Muscle of leg (tissue), 11 donors: ENCODE measurements around the gene POP5. TPM values are rescaled to one million over a fixed set of nuclear protein-coding genes. Genes with fewer than 3 reads are reported as not detected.
A peak's percentile ranks its signal among the peaks of the same experiment; 100 is the strongest.
"Not testable (repeated sequence)": the region's sequence is repeated elsewhere in the genome, so short reads cannot be mapped to it uniquely, and the experiment has no call there.

Source experiments
- DNase-seq: peaks from one replicate; pipeline ENCODE4 v3.0.0; 2013
- H3K27ac ChIP-seq: one replicate; pipeline ENCODE4 v1.5.1; 2013; ENCODE audit warnings: mild to moderate bottlenecking, low read length, control low read depth
- H3K27me3 ChIP-seq: one replicate; pipeline ENCODE4 v1.6.1; 2013; ENCODE audit warnings: low read length; ENCODE audit not compliant: control insufficient read depth, insufficient read depth
- H3K36me3 ChIP-seq: one replicate; pipeline ENCODE4 v1.6.1; 2013; ENCODE audit warnings: low read length; ENCODE audit not compliant: control insufficient read depth, insufficient read depth
- H3K4me1 ChIP-seq: one replicate; pipeline ENCODE4 v1.6.1; 2013; ENCODE audit warnings: low read length; ENCODE audit not compliant: control insufficient read depth, insufficient read depth
- H3K4me3 ChIP-seq: one replicate; pipeline ENCODE4 v1.5.1; 2013; ENCODE audit warnings: low read length, control low read depth
- H3K9me3 ChIP-seq: replicated peaks from 2 replicates; pipeline ENCODE4 v1.6.1; 2013; ENCODE audit warnings: low read depth, low read length; ENCODE audit not compliant: control insufficient read depth
- WGBS: methylation state at CpG from one replicate; pipeline ENCODE4 v1.1.5; 2013; ENCODE audit warnings: missing lambda C conversion rate; ENCODE audit not compliant: insufficient coverage; 5-methylcytosine and 5-hydroxymethylcytosine counted together
- polyA plus RNA-seq, 8 donors: library from polyadenylated mRNA; unstranded; fragments of 120-200 nt; gene quantifications; one replicate each; pipeline versions ENCODE4 v1.2.1 to v1.2.3, GENCODE V29; 2013; ENCODE audit warnings: inconsistent platforms in 1 of 8, low replicate concordance in 1 of 8; ENCODE audit not compliant: insufficient read length in 8 of 8, insufficient read depth in 1 of 8
- total RNA-seq: library from RNA; stranded (reverse); fragments of 120-200 nt; gene quantifications from one replicate; pipeline ENCODE4 v1.2.4, GENCODE V29; 2013

Gene POP5
- total and polyA plus RNA-seq, 9 donors, result 22.2 to 31.4 (median 24.9) TPM

GRCh38 chr12:120540445-120540844, 40.8 kb downstream of the POP5 start:
- no peak for DNase-seq
- Histone ChIP-seq H3K9me3 (no peaks in the 10 kb centered on the region), H3K27ac (no peak overlapping the region), H3K27me3 (no peaks in the 10 kb centered on the region), H3K36me3 (peaks cover 20% of the 10 kb centered on the region), H3K4me1 (peaks cover 33% of the 10 kb centered on the region), H3K4me3 (no peak overlapping the region)
- 67% methylated on average over 1 of the region's 3 CpGs for WGBS

- Histone ChIP-seq H3K27ac (peak overlapping the region; percentile 57), H3K4me3 (no peak overlapping the region), H3K36me3 (peaks cover 20% of the 10 kb centered on the region), H3K9me3 (no peaks in the 10 kb centered on the region), H3K4me1 (peaks cover 33% of the 10 kb centered on the region), H3K27me3 (no peaks in the 10 kb centered on the region)
- DNase-seq, result peak; percentile 40
- 40% methylated on average over 1 of the region's 1 CpG for WGBS
These were observed 41.9 kb downstream of the POP5 start for GRCh38 chr12:120539303-120539702.

- Histone ChIP-seq H3K27ac (peak overlapping the region; percentile 84), H3K36me3 (peaks cover 20% of the 10 kb centered on the region), H3K9me3 (no peaks in the 10 kb centered on the region), H3K4me1 (peaks cover 33% of the 10 kb centered on the region), H3K4me3 (no peak overlapping the region), H3K27me3 (no peaks in the 10 kb centered on the region)
- 20% methylated on average over 2 of the region's 6 CpGs for WGBS
- DNase-seq, result peak; percentile 53
These were observed 42.7 kb downstream of the POP5 start for GRCh38 chr12:120538281-120539156.

- Histone ChIP-seq H3K27ac (peak overlapping the region; percentile 84), H3K36me3 (peaks cover 19% of the 10 kb centered on the region), H3K27me3 (no peaks in the 10 kb centered on the region), H3K4me3 (no peak overlapping the region), H3K4me1 (peaks cover 33% of the 10 kb centered on the region), H3K9me3 (no peaks in the 10 kb centered on the region)
- 37% methylated on average over 2 of the region's 4 CpGs for WGBS
- no peak for DNase-seq
These were observed 43.4 kb downstream of the POP5 start for GRCh38 chr12:120537856-120538220.

- no peak overlapping the region for H3K27ac ChIP-seq
- no peak for DNase-seq
- peaks cover 33% of the 10 kb centered on the region for H3K4me1 ChIP-seq
- H3K27me3 ChIP-seq, result no peaks in the 10 kb centered on the region
- H3K36me3 ChIP-seq, result peaks cover 11% of the 10 kb centered on the region
- no peaks in the 10 kb centered on the region for H3K9me3 ChIP-seq
- 70% methylated on average over 4 of the region's 13 CpGs for WGBS
- H3K4me3 ChIP-seq, result peak overlapping the region; percentile 82
These were observed 45.0 kb downstream of the POP5 start for GRCh38 chr12:120536064-120536791.

- peak overlapping the region; percentile 82 for H3K4me3 ChIP-seq
- peak overlapping the region; percentile 89 for H3K27ac ChIP-seq
- peaks cover 7% of the 10 kb centered on the region for H3K36me3 ChIP-seq
- H3K9me3 ChIP-seq, result no peaks in the 10 kb centered on the region
- WGBS, result 0% methylated on average over 43 of the region's 52 CpGs
- peaks cover 28% of the 10 kb centered on the region for H3K4me1 ChIP-seq
- peak; percentile 61 for DNase-seq
- H3K27me3 ChIP-seq, result no peaks in the 10 kb centered on the region
These were observed 46.2 kb downstream of the POP5 start for GRCh38 chr12:120534703-120535655.

- peaks cover 26% of the 10 kb centered on the region for H3K4me1 ChIP-seq
- WGBS, result under 1% methylated on average over 42 of the region's 43 CpGs
- H3K27me3 ChIP-seq, result no peaks in the 10 kb centered on the region
- H3K4me3 ChIP-seq, result peak within 1 kb of the TSS; percentile 82
- peaks cover 5% of the 10 kb centered on the region for H3K36me3 ChIP-seq
- H3K27ac ChIP-seq, result peak within 1 kb of the TSS; percentile 89
- no peaks in the 10 kb centered on the region for H3K9me3 ChIP-seq
- DNase-seq, result peak; percentile 96
These were observed 46.9 kb downstream of the POP5 start, which contains the start of gene RNF10 for GRCh38 chr12:120534203-120534702. Gene RNF10, plus strand, starts transcription at chr12:120534356. Its CDS starts 456 bp downstream, at chr12:120534812.

- no CpG with 5 or more reads among the region's 4 CpGs for WGBS
- H3K4me3 ChIP-seq, result no peak overlapping the region
- peaks cover 4% of the 10 kb centered on the region for H3K36me3 ChIP-seq
- peaks cover 19% of the 10 kb centered on the region for H3K4me1 ChIP-seq
- H3K27ac ChIP-seq, result no peak overlapping the region
- H3K27me3 ChIP-seq, result no peaks in the 10 kb centered on the region
- H3K9me3 ChIP-seq, result no peaks in the 10 kb centered on the region
- no peak for DNase-seq
These were observed 48.4 kb downstream of the POP5 start for GRCh38 chr12:120532701-120533238.

GRCh38 chr12:120530418-120530761, 50.8 kb downstream of the POP5 start:
- H3K9me3 ChIP-seq, H3K4me1 ChIP-seq, H3K36me3 ChIP-seq, H3K4me3 ChIP-seq, H3K27me3 ChIP-seq, DNase-seq: not testable (repeated sequence)
- peak overlapping the region; percentile 98 for H3K27ac ChIP-seq
